ENCODE measurements around the gene DYNC1I1. TPM values are rescaled to one million over a fixed set of nuclear protein-coding genes. Genes with fewer than 3 reads are reported as not detected.

Gene DYNC1I1
- polyA plus RNA-seq, 1 experiment, result 0.11 TPM

GRCh38 chr7:96143495-96144259 is 371.3 kb downstream of the DYNC1I1 start:
- Histone ChIP-seq H3K36me3 (ENCODE audit: control insufficient read depth, insufficient read depth, low read length) (no peaks in the 10 kb centered on the region), H3K4me3 (ENCODE audit: low read depth, low read length) (no peak overlapping the region), H3K27me3 (ENCODE audit: control insufficient read depth, insufficient read depth, low read length) (no peaks in the 10 kb centered on the region)
- POLR2A ChIA-PET, result no interaction called here
- TF ChIP-seq, protein P1, sequence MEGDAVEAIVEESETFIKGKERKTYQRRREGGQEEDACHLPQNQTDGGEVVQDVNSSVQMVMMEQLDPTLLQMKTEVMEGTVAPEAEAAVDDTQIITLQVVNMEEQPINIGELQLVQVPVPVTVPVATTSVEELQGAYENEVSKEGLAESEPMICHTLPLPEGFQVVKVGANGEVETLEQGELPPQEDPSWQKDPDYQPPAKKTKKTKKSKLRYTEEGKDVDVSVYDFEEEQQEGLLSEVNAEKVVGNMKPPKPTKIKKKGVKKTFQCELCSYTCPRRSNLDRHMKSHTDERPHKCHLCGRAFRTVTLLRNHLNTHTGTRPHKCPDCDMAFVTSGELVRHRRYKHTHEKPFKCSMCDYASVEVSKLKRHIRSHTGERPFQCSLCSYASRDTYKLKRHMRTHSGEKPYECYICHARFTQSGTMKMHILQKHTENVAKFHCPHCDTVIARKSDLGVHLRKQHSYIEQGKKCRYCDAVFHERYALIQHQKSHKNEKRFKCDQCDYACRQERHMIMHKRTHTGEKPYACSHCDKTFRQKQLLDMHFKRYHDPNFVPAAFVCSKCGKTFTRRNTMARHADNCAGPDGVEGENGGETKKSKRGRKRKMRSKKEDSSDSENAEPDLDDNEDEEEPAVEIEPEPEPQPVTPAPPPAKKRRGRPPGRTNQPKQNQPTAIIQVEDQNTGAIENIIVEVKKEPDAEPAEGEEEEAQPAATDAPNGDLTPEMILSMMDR (IDR thresholded peaks at IDR 0.05; ENCODE audit: insufficient read depth, low read depth, low read length), result no peak
- CTCF ChIA-PET, result interaction anchor here (1.3 to 2.2 kb wide), 2 partner anchors 12 to 28 kb away, joined by 3 to 6 read pairs; no protein-coding TSS in a partner anchor
- DNase-seq (ENCODE audit: low read depth), result no peak

DNA sequence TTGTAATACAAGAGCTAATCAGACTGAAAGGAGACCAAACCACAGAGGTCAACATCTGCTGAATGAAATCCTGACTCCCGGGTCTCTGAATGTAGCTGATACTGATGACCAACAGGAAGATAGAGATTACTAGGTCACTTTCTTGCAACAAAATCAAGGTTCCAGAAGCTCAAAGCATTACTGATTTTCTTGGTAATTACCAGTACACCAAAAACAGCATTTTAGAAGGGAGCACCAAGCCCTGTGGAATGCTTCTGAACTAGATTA is 371.8 kb downstream of the DYNC1I1 start:
- ChIA-PET CTCF (no interaction called here), POLR2A (no interaction called here)
- TF ChIP-seq, protein P1 (IDR thresholded peaks at IDR 0.05; ENCODE audit: insufficient read depth, low read depth, low read length), result no peak
- Histone ChIP-seq H3K36me3 (ENCODE audit: control insufficient read depth, insufficient read depth, low read length) (no peaks in the 10 kb centered on the region), H3K27me3 (ENCODE audit: control insufficient read depth, insufficient read depth, low read length) (no peaks in the 10 kb centered on the region), H3K4me3 (ENCODE audit: low read depth, low read length) (no peak overlapping the region)
- no peak for DNase-seq (ENCODE audit: low read depth)

Other genes with a start within 250 kb of the DYNC1I1 start
- gene PDK4, start 176.0 kb upstream of the DYNC1I1 start, polyA plus RNA-seq (2011; rRNA removed), result 0.05 and 0.18 TPM in 2 replicates